HFFc6 (cell line): ENCODE measurements around the gene USP47. TPM values are rescaled to one million over a fixed set of nuclear protein-coding genes. Genes with fewer than 3 reads are reported as not detected.

Experiments used
- DNase-seq: peaks from one replicate; pipeline ENCODE4 v3.0.0-alpha.2; 2018
- H3K27ac Mint-ChIP-seq: 2 replicates; pipeline ENCODE4 v1.8.0; 2020; ENCODE audit warnings: mild to moderate bottlenecking, mixed read lengths
- H3K27me3 Mint-ChIP-seq: 2 replicates; pipeline ENCODE4 v1.8.0; 2021; ENCODE audit warnings: mild to moderate bottlenecking, moderate library complexity, mixed read lengths; ENCODE audit not compliant: insufficient read depth
- H3K36me3 Mint-ChIP-seq: 2 replicates; pipeline ENCODE4 v1.8.0; 2021; ENCODE audit warnings: low read depth, mixed read lengths
- H3K4me1 Mint-ChIP-seq: 2 replicates; pipeline ENCODE4 v1.8.0; 2020; ENCODE audit warnings: low read depth, mixed read lengths
- H3K4me3 Mint-ChIP-seq: 2 replicates; pipeline ENCODE4 v1.8.0; 2020; ENCODE audit warnings: mild to moderate bottlenecking, moderate library complexity, mixed read lengths
- H3K9me3 Mint-ChIP-seq: 2 replicates; pipeline ENCODE4 v1.8.0; 2020; ENCODE audit warnings: mild to moderate bottlenecking, mixed read lengths
- total RNA-seq, 6 experiments: library from RNA; stranded (reverse); fragmentation: NEBNext Ultra II Directional; extraction: Animal tissue kit (Norgen Biotek cat#: 25700); gene quantifications; 2 replicates in 1 of 6; 3 replicates in 5 of 6; pipeline ENCODE4 v1.2.3, GENCODE V29; 2021
- TF ChIP-seq, protein P1 (sequence below): fragments of 200-600 bp; sonication (generic); IDR thresholded peaks from 2 replicates; pipeline ENCODE4 v1.5.0; 2021; ENCODE audit warnings: antibody characterized with exemption, mild to moderate bottlenecking

The USP47 gene
- total RNA-seq, 6 experiments from 2014 or later: 33.6 to 38.7 (median 35.1) TPM

DNA sequence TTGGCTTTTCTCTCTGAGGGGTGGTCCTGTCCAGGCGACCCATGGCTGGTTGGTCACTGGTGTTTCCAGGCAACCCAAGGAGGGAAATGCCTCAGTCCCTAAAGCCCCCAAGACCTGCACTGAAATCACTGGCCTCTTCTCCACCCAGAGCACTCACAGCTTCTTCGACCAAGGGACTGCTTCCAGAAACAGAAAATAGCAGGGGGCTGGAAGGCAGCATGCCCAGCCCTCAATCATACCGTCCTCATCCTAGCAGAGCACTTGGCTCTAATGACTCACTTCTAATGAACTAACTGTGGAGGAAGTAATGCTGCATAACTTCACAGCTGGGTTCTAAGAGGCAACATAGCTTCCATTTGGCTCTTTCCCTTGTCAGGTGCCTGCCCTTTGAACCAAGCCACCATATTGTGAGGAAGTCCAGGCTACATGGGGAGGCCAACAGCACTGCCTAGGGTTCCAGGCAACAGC is 139.1 kb downstream of the USP47 start:
- Mint-ChIP-seq H3K27me3 (peaks cover 16% of the 10 kb centered on the region), H3K27ac (peak overlapping the region; percentile 98), H3K9me3 (no peaks in the 10 kb centered on the region), H3K4me3 (no peak overlapping the region), H3K4me1 (peaks cover 100% of the 10 kb centered on the region), H3K36me3 (peaks cover 50% of the 10 kb centered on the region)
- TF ChIP-seq, protein P1, sequence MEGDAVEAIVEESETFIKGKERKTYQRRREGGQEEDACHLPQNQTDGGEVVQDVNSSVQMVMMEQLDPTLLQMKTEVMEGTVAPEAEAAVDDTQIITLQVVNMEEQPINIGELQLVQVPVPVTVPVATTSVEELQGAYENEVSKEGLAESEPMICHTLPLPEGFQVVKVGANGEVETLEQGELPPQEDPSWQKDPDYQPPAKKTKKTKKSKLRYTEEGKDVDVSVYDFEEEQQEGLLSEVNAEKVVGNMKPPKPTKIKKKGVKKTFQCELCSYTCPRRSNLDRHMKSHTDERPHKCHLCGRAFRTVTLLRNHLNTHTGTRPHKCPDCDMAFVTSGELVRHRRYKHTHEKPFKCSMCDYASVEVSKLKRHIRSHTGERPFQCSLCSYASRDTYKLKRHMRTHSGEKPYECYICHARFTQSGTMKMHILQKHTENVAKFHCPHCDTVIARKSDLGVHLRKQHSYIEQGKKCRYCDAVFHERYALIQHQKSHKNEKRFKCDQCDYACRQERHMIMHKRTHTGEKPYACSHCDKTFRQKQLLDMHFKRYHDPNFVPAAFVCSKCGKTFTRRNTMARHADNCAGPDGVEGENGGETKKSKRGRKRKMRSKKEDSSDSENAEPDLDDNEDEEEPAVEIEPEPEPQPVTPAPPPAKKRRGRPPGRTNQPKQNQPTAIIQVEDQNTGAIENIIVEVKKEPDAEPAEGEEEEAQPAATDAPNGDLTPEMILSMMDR: no peak
- no peak for DNase-seq

DNA sequence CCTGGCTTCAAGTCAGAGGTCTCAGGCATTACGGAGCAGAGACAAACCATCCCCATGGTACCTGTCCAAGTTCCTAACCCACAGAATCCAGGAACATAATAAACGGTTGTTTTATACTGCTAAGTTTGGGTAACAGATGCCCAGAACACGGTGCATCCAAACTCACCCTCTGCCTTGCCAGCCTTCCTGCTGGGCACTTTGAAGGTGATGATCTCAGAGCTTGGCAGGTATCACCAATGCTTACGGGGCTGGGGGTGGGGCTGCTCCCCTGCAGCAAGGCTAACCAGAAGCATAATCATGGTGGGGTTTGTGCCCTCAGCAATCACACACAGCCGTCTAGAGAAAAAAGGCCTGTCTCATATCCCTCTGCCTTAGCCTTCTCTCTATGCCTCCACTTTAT is 139.6 kb downstream of the USP47 start:
- H3K27me3 Mint-ChIP-seq: peaks cover 16% of the 10 kb centered on the region
- H3K4me1 Mint-ChIP-seq: peaks cover 100% of the 10 kb centered on the region
- TF ChIP-seq, protein P1: no peak
- no peak for DNase-seq
- no peak overlapping the region for H3K4me3 Mint-ChIP-seq
- no peaks in the 10 kb centered on the region for H3K9me3 Mint-ChIP-seq
- peaks cover 48% of the 10 kb centered on the region for H3K36me3 Mint-ChIP-seq
- H3K27ac Mint-ChIP-seq: peak overlapping the region; percentile 98

DNA sequence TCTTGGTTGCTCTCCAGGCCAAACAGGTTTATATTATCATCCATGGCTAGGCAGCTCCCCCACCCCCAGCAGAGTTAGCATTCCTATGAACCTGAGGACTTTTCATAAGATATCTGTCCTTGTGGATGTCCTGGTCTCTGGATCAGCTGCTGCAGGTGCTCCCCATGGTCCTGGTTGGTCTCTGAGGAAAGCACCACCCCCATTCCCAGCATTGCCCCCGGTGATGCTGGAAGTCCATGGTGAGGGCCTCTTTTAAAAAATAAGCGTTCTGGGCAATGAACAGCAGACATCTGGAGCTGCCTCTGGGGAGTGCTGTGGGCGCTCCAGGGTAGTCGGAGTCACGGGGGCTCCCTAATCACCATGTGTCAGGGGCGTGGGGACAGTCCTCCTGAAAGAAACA is 140.1 kb downstream of the USP47 start:
- Mint-ChIP-seq H3K27me3 (peaks cover 16% of the 10 kb centered on the region), H3K4me3 (no peak overlapping the region), H3K9me3 (no peaks in the 10 kb centered on the region), H3K36me3 (peaks cover 51% of the 10 kb centered on the region), H3K4me1 (peaks cover 100% of the 10 kb centered on the region), H3K27ac (peak overlapping the region; percentile 98)
- TF ChIP-seq, protein P1: no peak
- no peak for DNase-seq

DNA sequence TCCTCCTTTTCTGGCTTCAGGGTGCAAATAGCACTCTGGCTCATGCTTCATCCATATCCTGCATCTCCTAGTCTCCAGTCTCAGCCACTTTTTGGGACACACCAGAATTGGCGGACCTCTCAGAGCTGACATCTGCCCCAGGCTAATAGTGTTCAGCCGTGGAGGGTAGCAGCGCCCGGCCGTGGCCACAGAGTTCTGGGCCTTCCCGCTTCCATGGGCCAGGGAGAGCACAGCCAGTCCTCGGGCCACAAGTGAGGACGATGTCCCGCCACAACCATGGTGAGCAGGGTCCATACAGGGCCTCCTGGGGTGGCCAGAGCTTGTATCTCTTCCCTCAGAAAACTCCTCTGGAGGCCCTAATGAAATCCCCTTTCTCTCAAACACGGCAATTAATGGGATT is 140.7 kb downstream of the USP47 start:
- H3K27ac Mint-ChIP-seq: peak overlapping the region; percentile 98
- H3K4me1 Mint-ChIP-seq: peaks cover 100% of the 10 kb centered on the region
- DNase-seq: no peak
- no peaks in the 10 kb centered on the region for H3K9me3 Mint-ChIP-seq
- H3K4me3 Mint-ChIP-seq: no peak overlapping the region
- H3K36me3 Mint-ChIP-seq: peaks cover 56% of the 10 kb centered on the region
- H3K27me3 Mint-ChIP-seq: peaks cover 14% of the 10 kb centered on the region
- TF ChIP-seq, protein P1: no peak

DNA sequence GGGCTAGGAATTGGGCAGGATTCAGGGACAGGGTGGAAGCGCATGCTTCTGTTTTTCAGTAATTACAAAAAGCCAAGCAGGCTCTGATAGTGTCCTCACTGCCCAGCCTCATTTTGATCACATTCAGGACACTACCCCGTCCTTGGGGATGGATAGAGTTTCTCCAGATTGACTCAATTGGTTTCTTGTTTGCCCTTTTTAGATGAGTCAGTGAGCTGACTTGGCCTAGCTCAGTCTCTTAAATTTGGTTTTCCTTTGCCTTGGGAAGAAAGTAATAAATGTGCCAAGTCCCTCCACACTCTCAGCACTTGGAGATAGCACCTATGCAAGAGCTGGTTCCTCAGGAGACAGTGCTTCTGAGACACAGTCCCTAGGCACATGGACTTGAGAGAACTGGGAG is 141.2 kb downstream of the USP47 start:
- Mint-ChIP-seq H3K4me3 (peak overlapping the region; percentile 21; the same call in 1 of the 2 replicates), H3K27me3 (peaks cover 13% of the 10 kb centered on the region), H3K27ac (peak overlapping the region; percentile 98), H3K4me1 (peaks cover 100% of the 10 kb centered on the region), H3K9me3 (no peaks in the 10 kb centered on the region), H3K36me3 (peaks cover 55% of the 10 kb centered on the region)
- DNase-seq: peak; percentile 42
- TF ChIP-seq, protein P1: no peak

DNA sequence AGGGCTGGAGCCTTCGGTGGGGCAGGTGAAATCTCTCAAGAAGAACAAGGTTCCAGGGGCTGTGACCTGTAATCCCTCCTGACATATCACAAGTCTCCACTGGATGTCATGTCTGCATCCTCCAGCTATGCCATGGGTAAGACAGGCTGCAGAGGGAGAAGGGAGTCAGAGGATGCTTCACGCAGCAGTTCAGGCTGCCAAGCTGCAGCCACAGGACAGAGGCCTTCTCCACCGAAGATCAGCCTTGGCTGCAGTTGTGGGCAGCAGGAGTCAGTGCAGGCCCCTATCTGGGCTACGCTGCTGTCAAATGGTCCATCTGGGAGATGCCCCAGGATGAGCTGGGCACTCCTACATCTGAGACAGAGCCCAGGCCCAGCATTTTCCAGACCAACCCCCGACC is 141.7 kb downstream of the USP47 start:
- Mint-ChIP-seq H3K4me3 (no peak overlapping the region), H3K9me3 (no peaks in the 10 kb centered on the region), H3K27me3 (peaks cover 10% of the 10 kb centered on the region), H3K36me3 (peaks cover 51% of the 10 kb centered on the region), H3K4me1 (peaks cover 100% of the 10 kb centered on the region), H3K27ac (peak overlapping the region; percentile 98)
- TF ChIP-seq, protein P1: 0 out of 2 replicates have a peak, but pooled peaks have one; percentile 17
- no peak for DNase-seq
